ENCODE measurements around the gene DSCAM.

GRCh38 chr21:40668555-40669275 is 178.2 kb downstream of the DSCAM start:
- TF ChIP-seq CTCF (IDR thresholded peaks at IDR 0.05; ENCODE audit: extremely low read depth in 1 of 2, insufficient read depth in 1 of 2, low read depth in 1 of 2, low read length in 2 of 2) (no peak), POLR2AphosphoS5 (IDR thresholded peaks at IDR 0.05; ENCODE audit: insufficient read depth, low read depth, low read length) (no peak), MAX (IDR thresholded peaks at IDR 0.05; ENCODE audit: insufficient read depth, insufficient read length) (no peak), POLR2A (IDR thresholded peaks at IDR 0.05; ENCODE audit: low read depth, low read length) (no peak), EZH2 (IDR thresholded peaks at IDR 0.05; ENCODE audit: borderline replicate concordance, low read depth, low read length, severe bottlenecking) (no peak), MYC (IDR thresholded peaks at IDR 0.05; ENCODE audit: low read depth, low read length) (no peak)
